ENCODE measurements around the gene NUP93.

DNA sequence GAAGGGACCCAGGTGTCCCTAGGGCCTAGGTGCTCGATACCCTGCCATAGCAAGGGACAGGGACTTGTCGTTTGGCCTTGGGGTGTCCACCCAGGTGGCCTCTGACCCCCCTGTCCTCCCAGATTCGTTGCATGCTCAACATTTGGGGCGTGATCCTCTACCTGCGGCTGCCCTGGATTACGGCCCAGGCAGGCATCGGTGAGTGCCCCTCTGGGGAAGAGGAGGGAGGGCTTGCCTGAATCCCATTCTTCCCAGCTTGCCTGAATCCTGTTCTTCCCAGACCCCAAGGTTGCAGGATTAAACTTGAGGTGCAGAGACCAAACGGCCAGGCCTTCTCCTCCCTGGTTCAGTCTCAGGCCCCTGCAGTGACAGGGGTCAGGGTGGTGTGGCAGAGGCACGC, 138.2 kb downstream of the NUP93 start:
- TF ChIP-seq CTCF (IDR thresholded peaks at IDR 0.05 in 4 of 5, conservative IDR thresholded peaks at IDR 0.05 in 1 of 5) (no peak), POLR2A (IDR thresholded peaks at IDR 0.05) (no peak)
